DND-41 (cell line): ENCODE results near the gene N4BP2.

Source experiments
- EZH2 ChIP-seq: IDR thresholded peaks from 3 replicates; pipeline ENCODE4 v1.6.1; 2012; ENCODE audit warnings: borderline replicate concordance, low read depth, mild to moderate bottlenecking, moderate library complexity, low read length, inconsistent platforms; ENCODE audit not compliant: severe bottlenecking
- TF ChIP-seq, protein P1 (sequence below): IDR thresholded peaks from 2 replicates; pipeline ENCODE4 v1.5.1; 2012; ENCODE audit warnings: borderline replicate concordance, low read length, moderate library complexity, mild to moderate bottlenecking; ENCODE audit not compliant: poor library complexity, severe bottlenecking; ENCODE audit errors: extremely low read depth

DNA sequence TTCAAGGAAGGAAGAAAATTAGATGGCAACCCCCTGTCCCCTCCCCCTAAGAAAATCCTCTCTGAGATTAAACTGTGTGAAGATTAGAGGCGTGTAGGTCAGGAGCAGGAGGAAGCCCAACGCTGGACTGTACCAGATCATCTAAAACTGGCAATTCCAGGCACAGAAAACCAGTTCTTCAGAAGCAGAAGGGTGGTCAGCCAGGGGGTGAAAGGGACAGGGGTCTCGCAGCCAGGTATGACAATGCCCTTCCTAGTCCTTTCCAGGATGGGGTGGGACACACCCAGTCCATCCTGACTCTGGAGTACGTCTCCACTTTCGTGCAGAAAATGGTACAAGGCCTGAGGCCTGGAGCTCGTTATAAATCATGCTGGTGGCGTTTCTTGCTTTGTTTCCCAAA lies 136.9 kb downstream of the N4BP2 start:
- TF ChIP-seq EZH2 = no peak
- TF ChIP-seq, protein P1, sequence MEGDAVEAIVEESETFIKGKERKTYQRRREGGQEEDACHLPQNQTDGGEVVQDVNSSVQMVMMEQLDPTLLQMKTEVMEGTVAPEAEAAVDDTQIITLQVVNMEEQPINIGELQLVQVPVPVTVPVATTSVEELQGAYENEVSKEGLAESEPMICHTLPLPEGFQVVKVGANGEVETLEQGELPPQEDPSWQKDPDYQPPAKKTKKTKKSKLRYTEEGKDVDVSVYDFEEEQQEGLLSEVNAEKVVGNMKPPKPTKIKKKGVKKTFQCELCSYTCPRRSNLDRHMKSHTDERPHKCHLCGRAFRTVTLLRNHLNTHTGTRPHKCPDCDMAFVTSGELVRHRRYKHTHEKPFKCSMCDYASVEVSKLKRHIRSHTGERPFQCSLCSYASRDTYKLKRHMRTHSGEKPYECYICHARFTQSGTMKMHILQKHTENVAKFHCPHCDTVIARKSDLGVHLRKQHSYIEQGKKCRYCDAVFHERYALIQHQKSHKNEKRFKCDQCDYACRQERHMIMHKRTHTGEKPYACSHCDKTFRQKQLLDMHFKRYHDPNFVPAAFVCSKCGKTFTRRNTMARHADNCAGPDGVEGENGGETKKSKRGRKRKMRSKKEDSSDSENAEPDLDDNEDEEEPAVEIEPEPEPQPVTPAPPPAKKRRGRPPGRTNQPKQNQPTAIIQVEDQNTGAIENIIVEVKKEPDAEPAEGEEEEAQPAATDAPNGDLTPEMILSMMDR = no peak
